NB4 (cell line): ENCODE measurements around the gene KIDINS220.

Source experiments
- CTCF ChIP-seq: IDR thresholded peaks from one replicate; pipeline ENCODE4 v1.5.1; 2012; ENCODE audit warnings: low read depth, low read length
- MYC ChIP-seq: IDR thresholded peaks from 2 replicates; pipeline ENCODE4 v1.6.1; 2011; ENCODE audit warnings: low read depth, low read length
- POLR2A ChIP-seq: IDR thresholded peaks from 2 replicates; pipeline ENCODE4 v1.6.1; 2011; ENCODE audit warnings: mild to moderate bottlenecking; ENCODE audit not compliant: insufficient read length; ENCODE audit errors: extremely low read depth

DNA sequence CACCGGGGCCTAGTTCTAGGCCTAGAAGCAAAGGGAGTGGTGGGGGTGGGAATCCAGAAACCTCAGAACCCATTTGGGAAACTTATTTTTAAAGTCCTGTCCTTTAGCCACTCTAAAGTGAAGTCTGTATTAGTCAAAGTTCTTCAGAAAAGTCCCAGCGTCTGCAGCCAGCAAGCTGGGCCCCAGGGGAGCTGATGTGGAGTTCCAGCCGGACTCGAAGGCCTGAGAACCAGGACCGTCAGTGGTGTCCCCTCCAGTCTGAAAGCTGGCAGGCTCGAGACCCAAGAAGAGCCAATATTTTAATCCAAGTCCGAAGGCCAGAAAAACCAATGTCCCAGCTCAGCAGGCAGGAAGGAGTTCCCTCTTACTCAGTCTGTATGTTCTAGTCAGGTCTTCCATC lies 123.1 kb downstream of the KIDINS220 start:
- TF ChIP-seq CTCF (no peak), MYC (no peak), POLR2A (no peak)
